Activated T-cell treated with anti-CD3 and anti-CD28 coated beads for 1 hour (primary cell): ENCODE data around the gene TRMU.
"Not testable (repeated sequence)": the region's sequence is repeated elsewhere in the genome, so short reads cannot be mapped to it uniquely, and the experiment has no call there.

Experiments
- DNase-seq: peaks from one replicate; pipeline ENCODE4 v3.0.0-alpha.2; 2020; ENCODE audit warnings: low read depth

TRMU gene

DNA sequence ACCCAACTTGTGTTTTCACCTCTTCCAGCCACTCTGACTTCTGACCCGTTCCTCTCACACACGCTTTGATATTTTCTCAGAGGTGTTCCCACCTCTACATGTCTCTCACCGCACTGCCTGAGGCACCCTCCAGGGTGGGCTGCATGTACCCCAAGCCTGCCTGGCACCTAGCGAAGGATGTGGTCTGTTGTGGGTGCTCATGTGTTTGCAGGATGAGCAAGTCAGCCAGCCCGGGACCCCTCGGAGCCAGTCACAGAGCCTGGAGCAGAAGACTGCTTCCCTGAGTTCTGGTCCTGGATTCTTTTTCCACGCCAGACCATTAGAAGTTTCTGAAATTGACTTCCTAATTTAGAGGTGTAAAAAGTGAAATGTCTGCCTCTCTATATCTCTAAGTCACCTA is 35.0 kb upstream of the TRMU start:
- no peak for DNase-seq

GRCh38 chr22:46303347-46303965 is 32.1 kb upstream of the TRMU start:
- no peak for DNase-seq

- DNase-seq = no peak
Measured at GRCh38 chr22:46308283-46308988, 27.1 kb upstream of the TRMU start.

- DNase-seq = no peak
Measured at GRCh38 chr22:46309526-46310085, 25.9 kb upstream of the TRMU start.

GRCh38 chr22:46312056-46312455 is 23.5 kb upstream of the TRMU start:
- no peak for DNase-seq

- not testable (repeated sequence) for DNase-seq
Measured at GRCh38 chr22:46312848-46313247, 22.7 kb upstream of the TRMU start.

DNA sequence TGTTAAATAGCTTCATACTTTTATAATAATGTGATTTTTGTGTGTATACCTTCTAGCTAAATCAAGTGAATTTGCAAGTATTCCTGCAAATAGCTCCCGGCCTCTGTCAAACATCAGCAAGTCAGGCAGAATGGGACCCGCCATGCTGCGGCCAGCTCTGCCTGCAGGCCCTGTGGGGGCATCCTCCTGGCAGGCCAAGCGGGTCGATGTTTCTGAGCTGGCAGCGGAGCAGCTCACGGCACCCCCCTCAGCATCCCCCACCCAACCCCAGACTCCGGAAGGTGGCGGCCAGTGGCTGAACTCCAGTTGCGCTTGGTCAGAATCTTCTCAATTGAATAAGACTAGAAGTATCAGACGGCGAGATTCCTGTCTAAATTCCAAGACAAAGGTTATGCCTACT is 19.5 kb upstream of the TRMU start:
- DNase-seq = no peak

- DNase-seq = no peak
Measured at GRCh38 chr22:46317646-46318045, 17.9 kb upstream of the TRMU start.

DNA sequence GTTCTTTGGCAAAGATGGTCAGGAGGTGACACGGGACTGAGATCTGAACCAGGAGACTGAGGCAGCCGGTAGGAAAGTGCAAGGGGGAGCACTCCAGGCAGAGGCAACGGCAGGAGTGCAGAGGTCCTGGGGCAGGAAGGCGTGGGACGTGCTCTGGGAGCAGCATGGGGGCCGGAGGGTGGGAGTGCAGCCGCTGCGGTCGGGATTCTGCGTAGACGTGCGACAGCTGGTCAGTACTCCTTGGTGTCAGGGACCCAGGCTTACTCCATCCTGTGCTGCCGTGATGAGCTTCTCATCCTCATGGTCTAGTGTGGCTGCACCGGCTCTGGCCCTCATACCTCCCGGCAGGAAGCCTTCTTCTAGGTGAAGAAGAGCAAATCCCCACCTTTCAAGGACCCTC is 16.9 kb upstream of the TRMU start:
- DNase-seq = no peak

DNA sequence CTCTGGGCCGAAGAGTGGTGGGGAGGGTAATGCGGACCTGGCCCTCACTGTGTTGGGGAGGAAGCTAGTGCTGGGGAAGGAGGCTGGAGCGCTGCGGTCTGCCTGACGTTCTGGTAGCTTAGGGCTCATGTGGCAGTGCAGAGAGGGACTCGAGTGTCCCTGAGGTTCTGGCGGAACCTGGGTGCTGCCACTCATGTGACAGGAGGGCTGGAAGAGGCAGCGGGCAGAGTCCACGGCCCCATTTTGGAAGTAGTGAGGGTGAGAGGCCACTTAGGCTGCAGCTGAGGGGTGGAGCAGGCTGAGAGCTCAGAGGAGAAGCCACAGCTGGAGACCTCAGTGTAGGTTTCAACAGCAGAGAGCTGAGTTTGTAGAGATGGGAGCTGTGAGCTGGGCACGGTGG is 16.2 kb upstream of the TRMU start:
- DNase-seq = no peak

- no peak for DNase-seq
Measured at GRCh38 chr22:46320166-46320710, 15.3 kb upstream of the TRMU start.

- DNase-seq = no peak
Measured at GRCh38 chr22:46320716-46321386, 14.7 kb upstream of the TRMU start.

DNA sequence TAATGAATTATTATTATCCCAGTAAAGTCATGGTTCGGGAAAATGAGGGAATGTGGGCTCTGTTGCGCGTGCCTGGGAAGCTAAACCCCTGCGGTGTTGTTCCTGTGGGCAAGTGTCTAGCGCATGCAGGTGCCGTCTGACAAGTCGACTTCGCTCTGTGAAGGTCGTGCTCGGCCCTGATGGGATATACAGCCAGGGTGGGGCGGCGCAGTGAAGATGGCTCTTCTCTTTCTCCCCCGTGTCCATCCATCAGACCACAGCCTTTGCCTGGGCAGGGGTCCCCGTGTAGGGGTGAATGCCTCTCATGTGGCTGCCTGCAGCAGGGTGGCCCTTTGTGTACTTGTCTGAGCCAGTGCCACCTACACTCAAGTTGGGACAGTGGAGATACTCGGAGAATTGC is 12.8 kb upstream of the TRMU start:
- DNase-seq = no peak

DNA sequence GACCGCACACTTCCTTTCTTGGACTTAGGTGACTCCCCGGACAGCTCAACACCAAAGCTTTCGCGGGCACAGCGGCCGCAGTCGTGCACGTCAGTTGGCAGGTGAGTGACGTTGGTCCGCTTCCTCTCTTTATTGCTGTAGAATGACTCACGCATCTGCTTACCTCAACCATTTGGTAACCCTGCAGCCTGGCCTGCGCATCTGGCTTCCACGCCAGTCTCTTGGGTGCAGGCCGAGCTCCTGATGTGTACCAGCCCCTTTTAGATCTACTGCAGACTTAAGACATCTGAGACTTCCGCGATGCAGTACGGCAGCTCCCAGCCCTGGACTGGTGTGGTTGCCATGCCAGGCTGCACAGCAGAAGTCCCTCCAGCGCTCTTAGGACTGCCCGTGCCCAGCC is 12.4 kb upstream of the TRMU start:
- no peak for DNase-seq

- DNase-seq = no peak
Measured at GRCh38 chr22:46326066-46326680, 9.3 kb upstream of the TRMU start.

- DNase-seq = no peak
Measured at GRCh38 chr22:46327691-46328465, 7.6 kb upstream of the TRMU start.

- no peak for DNase-seq
Measured at GRCh38 chr22:46328797-46329196, 6.7 kb upstream of the TRMU start.

GRCh38 chr22:46329616-46330015 is 5.9 kb upstream of the TRMU start:
- DNase-seq = no peak

- DNase-seq = no peak
Measured at GRCh38 chr22:46330426-46330825, 5.1 kb upstream of the TRMU start.

GRCh38 chr22:46331496-46331895 is 4.0 kb upstream of the TRMU start:
- no peak for DNase-seq
